Ovary (tissue), 9 donors: ENCODE results near the gene ZDHHC6. TPM values are rescaled to one million over a fixed set of nuclear protein-coding genes. Genes with fewer than 3 reads are reported as not detected.

Experiments used
- DNase-seq, 5 donors: peaks; one replicate each; pipeline ENCODE4 v3.0.0-alpha.2; 2019 to 2020
- H3K27ac ChIP-seq, 2 donors: fragments of 200-600 bp; one replicate each; pipeline versions ENCODE4 v1.5.1 to v1.8.0; 2019 to 2022
- H3K27me3 ChIP-seq: fragments of 200-600 bp; one replicate; pipeline ENCODE4 v1.8.0; 2022
- H3K36me3 ChIP-seq: fragments of 200-600 bp; sonication (generic); one replicate; pipeline ENCODE4 v1.5.1; 2019
- H3K4me1 ChIP-seq: one replicate; pipeline ENCODE4 v1.8.1; 2013; ENCODE audit warnings: mild to moderate bottlenecking, moderate library complexity; ENCODE audit not compliant: insufficient read depth
- H3K4me3 ChIP-seq: fragments of 200-600 bp; sonication (generic); one replicate; pipeline ENCODE4 v1.5.1; 2017
- H3K9me3 ChIP-seq, 2 donors: fragments of 200-600 bp in 1 of 2; sonication (generic) in 1 of 2; one replicate each; pipeline versions ENCODE4 v1.5.1 to v1.8.1; 2013 to 2019; ENCODE audit warnings: mild to moderate bottlenecking in 1 of 2, moderate library complexity in 1 of 2
- CTCF ChIP-seq, 3 donors: fragments of 450-650 bp in 2 of 3; fragments of 200-600 bp in 1 of 3; IDR thresholded peaks; one replicate each; pipeline versions ENCODE4 v1.5.1 to v1.8.0; 2016 to 2022; ENCODE audit warnings: antibody characterized with exemption in 3 of 3, mild to moderate bottlenecking in 1 of 3
- EP300 ChIP-seq: sonication (generic); formaldehyde crosslinking; IDR thresholded peaks from one replicate; pipeline ENCODE4 v1.6.1; 2017; ENCODE audit warnings: antibody characterized with exemption
- POLR2A ChIP-seq: fragments of 450-650 bp; IDR thresholded peaks from one replicate; pipeline ENCODE4 v1.6.1; 2017; ENCODE audit warnings: antibody characterized with exemption, mild to moderate bottlenecking, moderate library complexity
- WGBS, 3 donors: extraction: QIAGEN DNeasy Blood & Tissue Kit in 1 of 3; methylation state at CpG; one replicate each; pipeline versions ENCODE4 v1.1.5 to v1.1.7; 2013 to 2017; 5-methylcytosine and 5-hydroxymethylcytosine counted together
- intact Hi-C, 4 donors: fragments of 100-400 bp; cut with DNase I; formaldehyde crosslinking; loops; one replicate each; pipeline versions ENCODE4 v1.11.0 to v1.15.1; 2022 to 2023
- polyA plus RNA-seq, 2 donors: library from polyadenylated mRNA; stranded (reverse); fragments of 200-250 nt in 1 of 2; fragments of 350-450 nt in 1 of 2; fragmentation: Illumina TruSeq in 1 of 2; extraction: RNeasy Lipid Tissue Mini Kit (QIAGEN cat#74804) in 1 of 2; gene quantifications; one replicate each; pipeline ENCODE4 v1.2.3, GENCODE V29; 2013 to 2014
- total RNA-seq, 7 donors: library from RNA; depleted of rRNA in 2 of 7; stranded (reverse); fragments of >200 nt in 2 of 7; fragmentation: NEBNext Ultra II Directional in 3 of 7; extraction: Animal tissue kit (Norgen Biotek cat#: 25700) in 3 of 7; gene quantifications; one replicate each; pipeline versions ENCODE4 v1.1.0 to v1.2.4, GENCODE V29; 2016 to 2023
- donor health status: DM: no; HTN: no; CAD: no; lungs with moderate emphysema.
- donor health status: DM: no; HTN: no; CAD: no.
- donor health status: Bipolar disorder and iron deficiency.
- donor health status: DM: yes; HTN: yes; CAD: no.
- donor health status: DM: no; HTN: no; CAD: no.
- donor health status: DM: yes; HTN: yes; CAD: no.

Gene ZDHHC6
- total and polyA plus RNA-seq, 9 donors, result 14.8 to 44.7 (median 28.8) TPM

GRCh38 chr10:112397592-112397991, 49.1 kb downstream of the ZDHHC6 start:
- Histone ChIP-seq H3K9me3 (no peaks in the 10 kb centered on the region), H3K4me1 (no peaks in the 10 kb centered on the region)

GRCh38 chr10:112395809-112396530, 50.7 kb downstream of the ZDHHC6 start:
- TF ChIP-seq EP300 (no peak), POLR2A (no peak), CTCF (IDR thresholded peaks at IDR 0.05) (no peak)
- intact Hi-C loops, result no loop called here
- Histone ChIP-seq H3K27ac (no peak overlapping the region), H3K4me3 (no peak overlapping the region), H3K27me3 (no peaks in the 10 kb centered on the region), H3K9me3 (no peaks in the 10 kb centered on the region), H3K36me3 (no peaks in the 10 kb centered on the region), H3K4me1 (no peaks in the 10 kb centered on the region)
- DNase-seq, result no peak
- WGBS, 3 donors, result 75 to 82% (median 80%) methylated on average over 5 of the region's 5 CpGs

More at GRCh38 chr10:112397592-112397991, 49.1 kb downstream of the ZDHHC6 start:
- Histone ChIP-seq H3K27ac (no peak overlapping the region), H3K27me3 (no peaks in the 10 kb centered on the region), H3K4me3 (no peak overlapping the region), H3K36me3 (no peaks in the 10 kb centered on the region)
- no peak for DNase-seq
- no peak for TF ChIP-seq EP300
- 92 to 93% (median 92%) methylated on average over 2 of the region's 2 CpGs for WGBS, 3 donors
- intact Hi-C loops, result no loop called here

GRCh38 chr10:112394475-112394875, 52.2 kb downstream of the ZDHHC6 start:
- intact Hi-C loops, result no loop called here
- TF ChIP-seq POLR2A (no peak), EP300 (no peak), CTCF (IDR thresholded peaks at IDR 0.05) (no peak)
- H3K9me3 ChIP-seq, result no peaks in the 10 kb centered on the region
- H3K4me3 ChIP-seq, result no peak overlapping the region
- H3K36me3 ChIP-seq, result no peaks in the 10 kb centered on the region
- H3K27me3 ChIP-seq, result no peaks in the 10 kb centered on the region
- no peak overlapping the region for H3K27ac ChIP-seq
- H3K4me1 ChIP-seq, result no peaks in the 10 kb centered on the region
- DNase-seq, result no peak
- WGBS, 3 donors, result 71 to 84% (median 83%) methylated on average over 5 of the region's 5 CpGs

- intact Hi-C loops, result no loop called here
- Histone ChIP-seq H3K4me1 (no peaks in the 10 kb centered on the region), H3K4me3 (no peak overlapping the region), H3K27ac (no peak overlapping the region), H3K36me3 (no peaks in the 10 kb centered on the region), H3K27me3 (no peaks in the 10 kb centered on the region), H3K9me3 (no peaks in the 10 kb centered on the region)
- no peak for DNase-seq
- WGBS, 3 donors, result 80 to 94% (median 89%) methylated on average over 2 of the region's 2 CpGs
- TF ChIP-seq EP300, result no peak
- TF ChIP-seq CTCF (IDR thresholded peaks at IDR 0.05), result no peak
- TF ChIP-seq POLR2A, result no peak
Measured at GRCh38 chr10:112393827-112394226, 52.9 kb downstream of the ZDHHC6 start.

- TF ChIP-seq POLR2A, result no peak
- TF ChIP-seq EP300, result no peak
- TF ChIP-seq CTCF (IDR thresholded peaks at IDR 0.05), result no peak
- Histone ChIP-seq H3K4me3 (no peak overlapping the region), H3K36me3 (no peaks in the 10 kb centered on the region), H3K27me3 (no peaks in the 10 kb centered on the region), H3K9me3 (no peaks in the 10 kb centered on the region), H3K4me1 (no peaks in the 10 kb centered on the region), H3K27ac (no peak overlapping the region)
- 70 to 87% (median 76%) methylated on average over 1 of the region's 1 CpG for WGBS, 3 donors
- intact Hi-C loops, result no loop called here
- no peak for DNase-seq
Measured at GRCh38 chr10:112393341-112393740, 53.4 kb downstream of the ZDHHC6 start.
